Astrocyte (in vitro differentiated cells and primary cell): ENCODE data around the gene ADAMTS19. TPM values are rescaled to one million over a fixed set of nuclear protein-coding genes. Genes with fewer than 3 reads are reported as not detected.

Source experiments
- DNase-seq: peaks from one replicate; pipeline ENCODE4 v3.0.0-alpha.2; 2010; ENCODE audit warnings: low read depth
- FAIRE-seq: peaks from 2 replicates; lab custom pipeline; 2011; peaks lifted over from hg19 to GRCh38; lab: Jason Lieb, UNC
- H2AFZ ChIP-seq: 2 replicates; pipeline ENCODE4 v1.6.0; 2012; ENCODE audit warnings: low read depth, low read length, inconsistent platforms
- H3K27ac ChIP-seq: 2 replicates; pipeline ENCODE4 v1.5.1; 2011; ENCODE audit warnings: low read depth, low read length, inconsistent platforms
- H3K27me3 ChIP-seq: 2 replicates; pipeline ENCODE4 v1.6.0; 2011; ENCODE audit warnings: low read length, inconsistent platforms; ENCODE audit not compliant: insufficient read depth
- H3K36me3 ChIP-seq: 2 replicates; pipeline ENCODE4 v1.5.1; 2011; ENCODE audit warnings: low read length, inconsistent platforms; ENCODE audit not compliant: insufficient read depth
- H3K4me1 ChIP-seq: 2 replicates; pipeline ENCODE4 v1.5.1; 2011; ENCODE audit warnings: low read length, inconsistent platforms; ENCODE audit not compliant: insufficient read depth
- H3K4me2 ChIP-seq: 2 replicates; pipeline ENCODE4 v1.6.0; 2012; ENCODE audit warnings: low read length, inconsistent platforms
- H3K4me3 ChIP-seq: 2 replicates; pipeline ENCODE4 v1.5.1; 2011; ENCODE audit warnings: low read depth, mild to moderate bottlenecking, low read length, inconsistent platforms; ENCODE audit not compliant: insufficient read depth
- H3K79me2 ChIP-seq: 2 replicates; pipeline ENCODE4 v1.6.0; 2012; ENCODE audit warnings: mild to moderate bottlenecking, low read length, inconsistent platforms; ENCODE audit not compliant: insufficient read depth
- H3K9ac ChIP-seq: 2 replicates; pipeline ENCODE4 v1.6.0; 2012; ENCODE audit warnings: mild to moderate bottlenecking, low read length, inconsistent platforms
- H3K9me3 ChIP-seq: 2 replicates; pipeline ENCODE4 v1.5.1; 2012; ENCODE audit warnings: low read depth, mild to moderate bottlenecking, low read length, inconsistent platforms; ENCODE audit not compliant: insufficient read depth
- H4K20me1 ChIP-seq: 2 replicates; pipeline ENCODE4 v1.6.0; 2012; ENCODE audit warnings: low read length, inconsistent platforms; ENCODE audit not compliant: insufficient read depth
- H3K27ac Mint-ChIP-seq: one replicate; pipeline ENCODE4 v1.8.0; 2021; ENCODE audit warnings: mild to moderate bottlenecking, mixed read lengths; ENCODE audit not compliant: unreplicated experiment
- H3K27me3 Mint-ChIP-seq: one replicate; pipeline ENCODE4 v1.8.0; 2021; ENCODE audit warnings: low read depth, mixed read lengths; ENCODE audit not compliant: unreplicated experiment
- H3K36me3 Mint-ChIP-seq: one replicate; pipeline ENCODE4 v1.8.0; 2021; ENCODE audit warnings: low read depth, mixed read lengths; ENCODE audit not compliant: unreplicated experiment
- H3K4me1 Mint-ChIP-seq: one replicate; pipeline ENCODE4 v1.8.0; 2021; ENCODE audit warnings: low read depth, mixed read lengths; ENCODE audit not compliant: unreplicated experiment
- H3K4me3 Mint-ChIP-seq: one replicate; pipeline ENCODE4 v1.8.0; 2021; ENCODE audit warnings: mild to moderate bottlenecking, moderate library complexity, mixed read lengths; ENCODE audit not compliant: unreplicated experiment
- H3K9me3 Mint-ChIP-seq: one replicate; pipeline ENCODE4 v1.8.0; 2021; ENCODE audit warnings: mild to moderate bottlenecking, mixed read lengths; ENCODE audit not compliant: unreplicated experiment
- EZH2 ChIP-seq: IDR thresholded peaks from 2 replicates; pipeline ENCODE4 v1.6.1; 2012; ENCODE audit warnings: mild to moderate bottlenecking, low read length, inconsistent platforms; ENCODE audit not compliant: insufficient read depth
- total RNA-seq: library from RNA; stranded (reverse); gene quantifications from 2 replicates; pipeline ENCODE4 v1.2.1, GENCODE V29; 2021
- TF ChIP-seq, protein P1 (sequence below): IDR thresholded peaks from 2 replicates; pipeline ENCODE4 v1.5.1; 2011; ENCODE audit warnings: low read depth, mild to moderate bottlenecking, inconsistent platforms, low read length, moderate library complexity; ENCODE audit not compliant: insufficient read depth

Gene ADAMTS19
- total RNA-seq, 1 donor from 2014 or later = 0.61 TPM

GRCh38 chr5:129500101-129500500 lies 40.0 kb downstream of the ADAMTS19 start:
- Histone ChIP-seq H2AFZ (no peak overlapping the region), H3K27me3 (no peaks in the 10 kb centered on the region), H3K27ac (no peak overlapping the region), H3K9me3 (no peaks in the 10 kb centered on the region), H3K79me2 (no peaks in the 10 kb centered on the region), H3K36me3 (no peaks in the 10 kb centered on the region), H3K4me1 (no peaks in the 10 kb centered on the region), H3K4me2 (no peak overlapping the region), H3K4me3 (no peak overlapping the region), H4K20me1 (no peaks in the 10 kb centered on the region), H3K9ac (no peak overlapping the region)
- Mint-ChIP-seq H3K27ac (no peak overlapping the region), H3K9me3 (no peaks in the 10 kb centered on the region), H3K36me3 (no peaks in the 10 kb centered on the region), H3K27me3 (no peaks in the 10 kb centered on the region), H3K4me3 (no peak overlapping the region), H3K4me1 (no peaks in the 10 kb centered on the region)
- TF ChIP-seq EZH2 = no peak
- TF ChIP-seq, protein P1, sequence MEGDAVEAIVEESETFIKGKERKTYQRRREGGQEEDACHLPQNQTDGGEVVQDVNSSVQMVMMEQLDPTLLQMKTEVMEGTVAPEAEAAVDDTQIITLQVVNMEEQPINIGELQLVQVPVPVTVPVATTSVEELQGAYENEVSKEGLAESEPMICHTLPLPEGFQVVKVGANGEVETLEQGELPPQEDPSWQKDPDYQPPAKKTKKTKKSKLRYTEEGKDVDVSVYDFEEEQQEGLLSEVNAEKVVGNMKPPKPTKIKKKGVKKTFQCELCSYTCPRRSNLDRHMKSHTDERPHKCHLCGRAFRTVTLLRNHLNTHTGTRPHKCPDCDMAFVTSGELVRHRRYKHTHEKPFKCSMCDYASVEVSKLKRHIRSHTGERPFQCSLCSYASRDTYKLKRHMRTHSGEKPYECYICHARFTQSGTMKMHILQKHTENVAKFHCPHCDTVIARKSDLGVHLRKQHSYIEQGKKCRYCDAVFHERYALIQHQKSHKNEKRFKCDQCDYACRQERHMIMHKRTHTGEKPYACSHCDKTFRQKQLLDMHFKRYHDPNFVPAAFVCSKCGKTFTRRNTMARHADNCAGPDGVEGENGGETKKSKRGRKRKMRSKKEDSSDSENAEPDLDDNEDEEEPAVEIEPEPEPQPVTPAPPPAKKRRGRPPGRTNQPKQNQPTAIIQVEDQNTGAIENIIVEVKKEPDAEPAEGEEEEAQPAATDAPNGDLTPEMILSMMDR = no peak
- DNase-seq = no peak
- no peak for FAIRE-seq

DNA sequence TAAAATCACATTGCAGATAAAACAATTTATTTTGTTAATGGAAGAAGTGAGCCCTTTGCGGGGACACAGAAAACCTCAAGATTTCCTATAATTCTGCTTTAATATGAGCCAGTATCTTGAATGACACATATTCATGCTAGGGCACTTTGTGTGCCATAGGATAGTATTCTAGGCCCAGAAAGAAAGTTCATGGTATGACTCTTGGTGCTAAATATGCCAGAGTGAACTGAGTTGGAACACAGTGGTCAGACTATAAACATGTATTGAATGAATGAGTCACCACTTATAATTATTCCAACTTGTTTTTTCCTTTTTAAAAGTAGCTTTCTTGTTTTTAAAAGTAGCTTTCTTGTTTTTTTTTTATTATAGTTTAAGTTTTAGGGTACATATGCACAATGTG lies 46.0 kb downstream of the ADAMTS19 start:
- TF ChIP-seq, protein P1 = no peak
- no peak overlapping the region for H3K27ac ChIP-seq

DNA sequence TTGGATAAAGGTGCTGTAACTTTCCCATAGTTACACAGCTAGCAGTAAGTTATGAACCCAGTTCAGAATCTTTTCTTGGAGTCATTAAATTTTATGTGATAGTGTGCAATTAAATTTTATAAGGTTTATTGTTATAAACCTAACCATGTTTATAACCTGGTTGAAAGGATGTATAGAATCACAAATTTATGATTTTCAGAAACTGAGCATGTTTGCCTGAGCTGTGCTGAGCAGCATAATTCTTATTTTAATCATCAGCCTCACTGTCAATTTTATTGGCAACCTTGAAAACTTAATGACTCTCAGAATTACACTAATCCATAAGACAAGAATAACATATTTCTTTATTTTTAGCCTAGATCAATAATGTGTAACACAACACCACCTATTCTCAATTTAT lies 46.9 kb downstream of the ADAMTS19 start:
- Histone ChIP-seq H3K9me3 (no peaks in the 10 kb centered on the region), H3K36me3 (no peaks in the 10 kb centered on the region), H3K4me3 (no peak overlapping the region), H3K4me2 (no peak overlapping the region), H3K4me1 (no peaks in the 10 kb centered on the region), H3K27me3 (no peaks in the 10 kb centered on the region), H3K79me2 (no peaks in the 10 kb centered on the region), H2AFZ (no peak overlapping the region), H3K9ac (no peak overlapping the region), H4K20me1 (no peaks in the 10 kb centered on the region), H3K27ac (no peak overlapping the region)
- no peaks in the 10 kb centered on the region for H3K27me3 Mint-ChIP-seq
- TF ChIP-seq EZH2 = no peak
- H3K4me3 Mint-ChIP-seq = no peak overlapping the region
- H3K27ac Mint-ChIP-seq = no peak overlapping the region
- no peaks in the 10 kb centered on the region for H3K36me3 Mint-ChIP-seq
- DNase-seq (no peak), FAIRE-seq (no peak)
- no peaks in the 10 kb centered on the region for H3K4me1 Mint-ChIP-seq
- no peaks in the 10 kb centered on the region for H3K9me3 Mint-ChIP-seq

More for the DNA sequence above, 46.0 kb downstream of the ADAMTS19 start:
- no peaks in the 10 kb centered on the region for H3K4me1 ChIP-seq
- DNase-seq (peak; percentile 46), FAIRE-seq (no peak)
- Mint-ChIP-seq H3K36me3 (no peaks in the 10 kb centered on the region), H3K9me3 (no peaks in the 10 kb centered on the region), H3K4me3 (no peak overlapping the region), H3K27ac (no peak overlapping the region), H3K4me1 (no peaks in the 10 kb centered on the region), H3K27me3 (no peaks in the 10 kb centered on the region)
- no peaks in the 10 kb centered on the region for H3K9me3 ChIP-seq
- H3K36me3 ChIP-seq = no peaks in the 10 kb centered on the region
- H2AFZ ChIP-seq = no peak overlapping the region
- no peaks in the 10 kb centered on the region for H4K20me1 ChIP-seq
- H3K27me3 ChIP-seq = no peaks in the 10 kb centered on the region
- H3K9ac ChIP-seq = no peak overlapping the region
- no peaks in the 10 kb centered on the region for H3K79me2 ChIP-seq
- no peak overlapping the region for H3K4me3 ChIP-seq
- no peak overlapping the region for H3K4me2 ChIP-seq
